HG03342 (cell line): Measurements from ENCODE around the gene GPATCH2.
"Not testable (repeated sequence)": the region's sequence is repeated elsewhere in the genome, so short reads cannot be mapped to it uniquely, and the experiment has no call there.

Source experiments
- ATAC-seq: cut with Tn5 transposase; IDR thresholded peaks from one replicate; pipeline ENCODE4 v1.9.1; 2021; ENCODE audit warnings: mild to moderate bottlenecking, moderate library complexity; ENCODE audit not compliant: unreplicated experiment

The GPATCH2 gene

DNA sequence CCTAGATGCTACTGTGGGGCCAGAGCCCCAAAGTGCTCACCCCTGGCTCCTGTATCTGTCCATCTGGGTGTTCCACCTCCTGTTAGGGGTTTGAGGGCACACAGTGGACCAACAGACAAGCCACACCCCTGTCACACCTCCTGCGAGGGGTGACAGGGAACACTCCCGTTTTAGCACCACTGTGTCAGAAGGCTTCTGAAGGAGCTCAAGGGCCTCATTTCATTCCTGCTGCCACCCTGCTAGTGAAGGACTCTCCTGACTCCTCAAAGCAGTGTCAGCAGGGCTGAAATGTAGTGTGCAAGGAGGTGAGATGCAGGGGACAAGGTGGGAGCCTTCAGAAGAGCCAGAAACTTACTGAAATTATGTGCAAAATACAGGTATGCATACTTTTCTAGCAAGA, 174.6 kb downstream of the GPATCH2 start:
- ATAC-seq, result no peak

DNA sequence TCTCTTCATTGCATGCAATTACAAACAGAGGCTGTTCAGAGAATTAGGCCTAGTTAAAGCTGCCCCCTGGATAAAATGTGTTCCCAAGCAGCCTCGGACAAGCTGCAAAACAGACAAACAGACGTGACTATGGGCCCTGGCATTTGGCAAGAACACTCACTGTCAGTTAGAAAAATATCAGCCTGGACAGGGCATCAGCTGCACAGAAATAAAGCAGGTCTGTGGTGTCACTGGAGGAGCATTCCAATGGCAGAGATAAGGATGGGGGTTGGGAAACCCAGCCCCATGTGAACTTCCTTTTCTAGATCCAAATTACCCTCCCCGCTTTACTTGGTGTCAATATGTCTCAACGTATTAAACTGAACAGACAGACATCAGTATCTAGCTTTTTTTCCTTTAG, 177.1 kb downstream of the GPATCH2 start:
- no peak for ATAC-seq

DNA sequence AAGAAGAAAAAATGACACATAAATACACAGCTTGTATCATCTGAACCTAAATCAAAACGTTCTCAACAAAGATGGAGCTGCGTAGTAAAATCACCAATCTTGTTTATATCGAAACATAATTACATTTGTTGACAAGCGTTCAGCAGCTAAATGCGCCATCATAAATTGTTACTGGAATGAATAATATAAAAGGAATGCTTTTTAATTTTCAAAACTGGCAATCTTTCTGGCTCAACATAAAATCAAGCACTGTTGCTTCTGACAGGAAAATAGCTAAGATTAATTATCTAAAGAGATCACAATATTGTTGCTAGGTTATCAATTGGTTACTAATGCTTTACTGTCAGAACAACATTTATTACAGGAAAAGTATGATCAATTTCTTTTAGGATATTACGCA, 181.5 kb downstream of the GPATCH2 start:
- ATAC-seq, result no peak

DNA sequence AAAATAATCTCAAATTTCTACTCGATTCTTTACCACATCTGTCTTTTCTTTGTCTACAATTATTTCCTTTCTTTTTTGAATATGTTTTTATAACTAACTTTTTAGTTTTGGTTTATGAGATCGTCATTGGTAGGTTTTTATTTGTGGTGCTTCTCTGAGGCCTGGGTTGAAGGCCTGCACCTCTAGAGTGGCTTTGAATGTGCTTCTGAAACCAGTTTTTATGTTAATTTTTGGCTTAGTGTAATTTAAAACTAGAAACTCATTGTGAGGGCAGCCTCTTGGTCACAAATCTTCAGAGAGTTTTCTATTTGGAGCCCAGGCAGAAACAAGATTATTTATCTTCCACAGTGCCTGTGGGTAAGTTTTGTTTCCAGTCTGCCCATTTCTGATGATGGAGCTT, 187.0 kb downstream of the GPATCH2 start:
- no peak for ATAC-seq

DNA sequence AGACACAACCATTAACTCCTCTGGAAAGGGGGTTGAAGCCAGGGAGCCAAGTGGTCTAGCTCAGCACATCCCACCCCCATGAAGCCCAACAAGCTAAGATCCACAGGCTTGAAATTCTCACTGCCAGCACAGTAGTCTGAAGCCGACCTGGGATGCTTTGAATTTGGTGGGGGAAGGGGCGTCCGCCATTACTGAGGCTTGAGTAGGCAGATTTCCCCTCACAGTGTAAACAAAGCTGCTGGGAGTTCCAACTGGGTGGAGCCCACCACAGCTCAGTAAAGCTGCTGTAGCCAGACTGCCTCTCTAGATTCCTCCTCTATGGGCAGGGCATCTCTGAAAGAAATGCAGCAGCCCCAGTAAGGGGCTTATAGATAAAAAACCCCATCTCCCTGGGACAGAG, 193.5 kb downstream of the GPATCH2 start:
- ATAC-seq, result no peak

DNA sequence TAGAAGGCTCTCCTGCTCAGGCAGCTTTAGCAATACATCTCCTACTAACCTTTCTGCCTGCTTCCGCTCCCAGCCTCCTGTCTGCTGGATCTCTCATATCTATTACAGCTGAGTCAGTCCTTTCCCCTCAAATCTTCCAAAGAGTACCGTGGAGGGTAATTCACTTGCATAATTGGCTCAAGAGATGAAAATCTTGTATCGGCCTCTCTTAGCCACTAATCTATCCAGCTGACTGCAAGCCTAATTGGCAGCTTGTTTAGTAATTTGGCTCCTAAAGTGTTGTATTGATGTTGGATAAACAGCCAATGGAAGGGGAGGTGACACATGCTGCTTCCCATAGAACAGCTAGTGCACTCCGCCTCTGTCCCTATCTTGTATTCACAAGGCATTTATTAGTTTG, 195.7 kb downstream of the GPATCH2 start:
- no peak for ATAC-seq

DNA sequence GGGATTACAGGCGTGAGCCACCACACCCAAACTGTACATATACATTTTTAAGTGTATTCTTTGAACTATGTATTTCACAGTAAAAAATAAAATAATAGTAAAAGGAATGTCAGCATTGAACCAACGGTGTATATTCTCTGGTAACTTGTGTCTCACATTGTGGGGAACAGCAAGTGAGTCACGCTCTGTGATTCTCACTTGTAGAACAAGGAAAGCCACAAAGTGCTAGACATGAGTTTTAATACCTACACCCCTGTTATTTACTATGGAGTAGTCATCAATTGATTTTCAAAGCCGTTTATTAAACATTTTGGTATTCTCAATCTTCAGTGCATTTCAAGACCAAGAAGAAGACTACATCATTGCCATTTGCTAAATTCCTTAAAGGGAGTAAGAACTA, 197.2 kb downstream of the GPATCH2 start:
- no peak for ATAC-seq

DNA sequence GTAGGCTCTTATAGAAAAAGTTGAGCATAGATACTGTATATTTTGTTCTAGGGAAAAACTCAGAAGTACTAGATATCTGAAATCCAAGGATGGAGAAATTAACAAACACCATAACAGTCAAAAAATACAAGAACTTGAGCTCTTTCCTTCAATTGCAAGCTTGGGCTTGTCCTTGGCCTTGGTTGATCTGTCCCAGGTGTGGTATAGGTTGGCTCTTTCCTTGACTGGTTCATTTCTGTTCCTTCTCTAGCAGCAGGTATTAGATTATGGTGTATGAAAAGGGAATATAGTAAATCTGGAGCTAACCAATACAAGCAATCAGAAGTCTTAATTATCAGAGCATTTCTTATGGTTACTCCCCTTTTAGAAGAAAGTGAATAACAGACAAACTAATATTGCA, 198.6 kb downstream of the GPATCH2 start:
- ATAC-seq, result no peak

DNA sequence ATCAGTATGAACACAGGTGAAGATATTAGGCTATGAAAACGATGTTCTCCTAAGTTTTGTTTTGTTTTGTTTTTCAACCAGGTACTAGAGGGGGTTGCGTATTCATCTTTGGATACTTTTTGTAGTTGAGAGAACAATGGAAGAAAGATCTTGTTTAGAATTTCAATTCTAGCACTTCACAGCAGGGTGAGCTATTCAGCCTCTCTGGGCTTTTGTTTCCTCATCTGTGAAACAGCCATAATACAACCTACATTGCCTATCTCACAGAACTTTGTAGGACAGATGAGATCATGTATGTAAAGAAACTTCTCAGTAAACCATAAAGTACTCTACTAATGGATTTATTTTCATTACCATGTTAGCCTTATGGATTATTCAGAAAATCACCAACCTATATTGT, 199.5 kb downstream of the GPATCH2 start:
- ATAC-seq, result no peak

DNA sequence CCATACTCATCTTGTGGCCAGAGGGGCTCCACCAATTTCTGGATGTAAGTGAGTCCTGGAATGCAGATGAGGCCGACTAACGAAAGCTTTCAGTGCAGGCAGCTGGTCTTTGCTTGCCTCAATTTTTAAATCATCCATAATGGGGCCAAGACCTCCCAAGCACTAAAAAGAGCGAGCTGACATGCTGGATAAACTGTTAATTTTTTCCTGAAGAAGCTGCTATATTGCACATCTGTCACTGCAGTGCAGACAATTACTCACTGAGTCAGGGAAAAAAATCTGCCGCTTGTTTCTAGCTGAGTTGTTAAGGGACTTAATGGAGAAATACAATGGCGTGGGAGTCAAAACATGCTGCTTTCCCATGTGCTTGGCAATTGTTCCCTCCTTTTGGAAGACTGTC, 205.5 kb downstream of the GPATCH2 start:
- ATAC-seq, result no peak

DNA sequence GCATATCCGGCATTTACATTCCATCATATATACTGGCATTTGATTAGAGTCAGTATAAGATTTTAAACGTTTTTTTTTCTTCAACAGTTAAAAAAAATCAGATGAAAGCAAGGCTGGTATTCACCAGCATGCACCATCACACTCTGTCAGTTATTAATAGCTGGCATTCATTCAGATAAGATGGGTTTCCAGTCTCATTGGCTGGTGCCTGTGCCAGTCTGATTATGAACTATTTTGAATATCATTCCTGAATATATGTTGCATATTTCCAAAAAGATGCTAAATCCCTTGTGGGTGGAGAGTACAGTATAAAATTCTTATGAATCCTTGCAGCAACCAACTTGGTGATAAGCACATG, 211.7 kb downstream of the GPATCH2 start:
- no peak for ATAC-seq

DNA sequence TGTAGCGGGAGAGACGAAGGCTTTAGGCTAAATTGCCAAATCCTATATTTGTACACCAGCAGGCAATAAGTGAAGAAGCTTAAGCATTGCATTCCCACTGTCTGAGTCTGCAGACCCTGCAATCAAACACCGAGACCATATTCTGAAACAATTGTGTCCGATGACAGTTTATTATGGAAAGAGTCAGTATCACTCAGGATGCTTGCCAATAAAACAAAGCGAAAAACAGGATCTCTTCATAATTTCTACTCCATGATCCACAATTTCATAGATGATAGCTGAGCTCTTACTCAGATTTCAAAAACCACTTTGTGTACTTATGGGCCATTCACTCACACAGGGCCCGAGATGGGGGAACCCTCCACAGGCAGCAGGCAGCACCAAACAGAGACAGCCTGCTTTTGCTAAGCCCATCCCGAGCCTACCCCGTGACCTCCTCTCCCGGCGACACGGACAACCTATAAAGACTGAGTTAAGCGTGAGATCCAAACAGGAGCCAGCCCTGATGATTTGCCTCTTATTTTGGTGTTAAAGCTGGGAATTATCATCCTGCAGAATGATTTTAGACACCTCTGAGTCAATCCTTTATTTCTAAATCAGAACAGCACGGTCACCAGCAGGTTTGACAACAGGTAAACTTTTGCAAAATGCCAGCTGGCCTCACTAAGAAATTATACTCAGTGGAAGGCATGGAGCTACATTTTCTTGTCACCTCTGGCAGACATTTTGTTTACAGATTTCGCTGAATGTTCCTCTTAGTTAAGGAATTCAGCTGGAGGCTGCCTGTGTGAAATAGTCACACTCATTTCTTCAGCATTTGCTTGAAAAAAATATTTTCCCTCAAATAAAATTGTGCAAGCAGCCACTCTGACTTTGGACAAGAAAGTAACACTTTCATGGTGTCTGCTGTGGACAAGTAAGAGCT, 212.4 kb downstream of the GPATCH2 start:
- no peak for ATAC-seq

DNA sequence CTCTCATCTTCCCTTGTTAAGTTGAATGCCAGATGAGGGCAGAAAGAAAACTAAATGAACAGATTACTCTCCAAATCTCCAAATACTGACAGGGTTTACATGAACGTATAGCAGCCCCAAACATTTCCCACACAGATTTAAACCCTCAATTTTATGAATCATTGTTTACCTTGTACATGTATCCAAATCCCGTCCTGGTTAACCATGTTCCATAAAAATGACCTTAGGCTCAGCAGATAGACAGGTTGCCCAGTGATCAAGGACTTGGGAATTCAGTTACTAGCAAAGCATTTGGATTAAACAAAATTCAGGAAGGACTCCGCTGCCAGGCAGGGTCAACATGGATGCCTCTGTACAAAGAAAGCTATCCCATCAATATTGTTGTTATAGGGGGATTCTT, 213.5 kb downstream of the GPATCH2 start:
- no peak for ATAC-seq

DNA sequence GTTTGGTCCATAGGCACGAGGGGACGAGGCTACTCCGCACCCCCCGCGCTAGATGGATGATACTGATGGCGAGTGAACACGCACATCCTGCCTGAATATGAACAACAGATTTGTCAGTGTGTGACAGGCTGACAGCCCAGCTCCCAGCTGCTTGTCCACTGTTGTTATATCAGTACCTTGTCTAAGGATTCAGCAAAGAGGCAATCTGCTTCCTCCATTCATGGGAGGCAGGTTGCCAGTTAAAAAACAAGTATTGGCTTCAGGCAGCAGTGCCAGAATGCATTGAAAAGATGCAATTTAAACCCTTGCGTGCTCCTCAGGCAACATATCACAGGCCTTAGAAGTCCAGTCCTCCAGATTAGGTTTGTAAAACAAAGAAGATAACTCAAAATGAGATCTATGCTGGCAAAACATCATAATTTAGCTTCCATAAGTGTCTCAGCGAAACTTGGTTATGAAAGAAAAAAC, 223.3 kb downstream of the GPATCH2 start:
- ATAC-seq, result no peak

DNA sequence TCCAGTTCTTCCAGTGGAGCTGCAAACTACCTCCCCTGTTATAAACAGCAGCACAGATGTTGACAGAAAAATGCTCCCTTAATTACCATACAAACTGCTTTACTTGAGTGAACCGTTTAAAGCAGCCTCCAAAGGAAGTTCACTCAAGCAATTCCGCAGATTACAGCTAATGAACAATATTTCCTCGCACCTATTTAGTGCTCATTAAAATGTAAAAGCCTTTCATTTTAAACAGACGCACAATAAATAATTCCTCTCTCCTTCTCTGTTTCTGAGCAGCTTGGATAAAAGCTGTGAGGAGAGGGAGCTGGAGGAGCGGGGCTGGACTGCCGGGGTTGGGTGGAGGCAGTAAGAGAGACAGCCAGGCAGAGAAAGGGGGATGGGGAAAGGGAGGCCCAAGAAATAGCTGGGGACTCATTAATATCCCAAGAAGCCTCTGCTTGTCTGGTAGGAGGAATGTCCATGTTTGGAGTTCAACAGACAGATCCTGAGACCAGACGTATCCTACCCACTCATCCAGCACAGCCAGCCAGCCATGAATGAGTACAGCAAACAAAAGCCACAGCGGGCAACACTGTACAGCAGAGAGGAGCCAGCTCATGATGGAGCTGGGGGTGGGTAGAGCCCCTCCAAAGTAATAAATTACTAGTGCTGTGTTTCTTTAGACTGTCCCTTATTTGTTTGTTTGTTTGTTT, 227.7 kb downstream of the GPATCH2 start:
- ATAC-seq, result no peak

DNA sequence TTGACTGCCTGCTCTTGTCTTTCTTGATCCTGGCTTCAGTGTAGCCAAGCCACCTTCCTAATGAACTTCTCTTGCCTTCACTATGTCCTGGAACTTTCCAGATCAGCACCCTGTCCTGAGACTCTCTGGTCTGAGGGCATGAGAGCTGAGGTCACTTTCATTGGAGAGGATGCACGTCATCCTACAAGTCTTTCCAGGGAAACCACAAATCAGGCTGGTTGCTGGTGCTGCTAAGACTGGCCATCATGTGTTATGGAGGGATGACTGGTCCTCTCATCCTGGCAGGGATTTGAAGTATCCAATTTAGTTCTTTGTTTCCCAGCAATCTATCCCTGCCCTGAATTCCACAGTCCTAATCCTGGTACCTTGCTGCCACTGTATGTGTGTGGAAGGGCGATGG, 228.6 kb downstream of the GPATCH2 start:
- no peak for ATAC-seq

DNA sequence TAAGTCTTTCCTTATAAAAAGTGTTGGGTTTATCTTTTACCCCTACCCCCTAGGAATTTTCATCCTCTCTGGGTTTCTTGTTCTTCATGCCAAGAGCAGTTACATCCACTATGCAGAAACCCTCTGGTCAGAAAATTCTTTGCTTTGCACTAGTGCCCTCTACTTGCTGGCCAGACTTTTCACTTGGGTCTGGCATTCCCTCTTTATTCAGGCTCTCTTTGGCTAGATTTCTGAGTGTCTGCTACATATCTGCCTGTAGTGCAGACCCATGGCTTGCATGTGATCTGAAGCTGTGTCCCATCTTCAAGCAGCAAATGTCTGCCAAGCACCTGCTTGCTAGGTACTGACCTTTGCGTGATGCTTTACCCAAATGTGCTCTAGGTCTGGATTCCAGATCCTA, 237.0 kb downstream of the GPATCH2 start:
- ATAC-seq, result no peak

DNA sequence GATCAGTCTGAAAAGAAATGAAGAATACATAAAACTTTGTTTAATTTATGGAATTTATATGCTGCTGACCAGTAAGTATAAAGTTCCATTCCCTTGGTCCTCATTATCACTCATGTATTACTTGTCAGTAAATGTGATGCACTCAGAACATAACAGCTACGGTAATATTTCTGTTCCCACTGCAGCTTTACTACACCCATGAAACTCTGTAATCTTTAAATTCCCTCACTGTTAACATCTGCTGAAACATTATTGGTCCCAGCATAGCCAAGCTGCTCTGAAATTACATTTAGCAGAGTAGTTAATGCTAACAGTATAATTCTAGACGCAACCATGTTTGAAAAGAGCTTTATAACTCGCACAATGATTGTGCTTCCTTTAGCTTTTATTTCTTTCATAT, 238.4 kb downstream of the GPATCH2 start:
- ATAC-seq, result no peak

DNA sequence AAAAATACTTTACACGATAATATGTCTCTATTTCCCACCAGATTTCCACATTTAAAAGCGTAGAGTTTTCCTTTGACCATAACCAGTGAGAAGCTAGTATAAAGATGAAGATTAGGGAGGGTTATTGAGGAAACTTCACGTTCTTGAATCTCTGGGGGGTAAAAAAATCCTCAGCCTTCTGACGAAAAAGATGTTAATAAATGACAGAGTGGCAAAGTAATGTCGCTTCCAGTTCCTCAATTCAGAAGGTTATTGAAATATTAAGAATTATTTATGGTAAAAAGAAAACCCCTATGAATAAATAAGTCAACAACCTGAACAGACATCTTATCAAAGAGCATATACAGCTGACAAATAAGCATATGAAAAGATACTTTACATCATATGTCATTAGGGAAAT, 241.0 kb downstream of the GPATCH2 start:
- ATAC-seq, result no peak

DNA sequence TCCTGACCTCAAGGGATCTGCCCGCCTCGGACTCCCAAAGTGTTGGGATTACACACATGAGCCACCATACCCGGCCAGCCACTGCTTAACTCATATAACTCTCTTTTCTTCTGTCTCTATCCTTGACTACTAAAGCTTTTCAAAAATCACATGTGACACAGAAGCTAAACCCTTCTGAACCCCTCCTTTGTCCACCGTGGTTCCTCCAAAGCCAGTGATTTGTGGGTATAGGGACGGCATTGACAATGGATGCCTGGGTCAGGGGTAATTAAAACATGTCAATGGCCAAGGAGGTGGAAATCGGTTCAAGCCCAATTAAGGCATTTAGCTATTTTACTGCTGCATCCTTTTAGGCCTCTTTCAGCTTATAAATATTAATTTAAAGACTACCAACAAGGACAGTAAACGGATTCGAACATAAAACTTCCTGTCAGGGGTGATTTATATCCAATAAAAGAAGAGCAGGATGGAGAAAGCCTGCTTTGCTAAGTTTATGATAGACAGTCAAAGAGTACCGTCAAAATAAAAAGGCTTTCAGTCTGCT, 242.3 kb downstream of the GPATCH2 start:
- no peak for ATAC-seq

DNA sequence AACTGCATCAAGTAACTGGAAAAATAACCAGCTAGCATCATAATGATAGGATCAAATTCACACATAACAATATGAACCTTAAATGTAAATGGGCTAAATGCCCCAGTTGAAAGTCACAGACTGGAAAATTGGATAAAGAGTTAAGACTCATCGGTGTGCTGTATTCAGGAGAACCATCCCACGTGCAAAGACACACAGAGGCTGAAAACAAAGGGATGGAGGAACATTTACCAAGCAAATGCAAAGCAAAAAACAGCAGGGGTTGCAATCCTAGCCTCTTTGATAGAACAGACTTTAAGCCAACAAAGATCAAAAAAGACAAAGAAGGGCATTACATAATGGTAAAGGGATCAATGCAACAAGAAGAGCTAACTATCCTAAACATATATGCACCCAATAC, 249.1 kb downstream of the GPATCH2 start:
- ATAC-seq, result not testable (repeated sequence)

DNA sequence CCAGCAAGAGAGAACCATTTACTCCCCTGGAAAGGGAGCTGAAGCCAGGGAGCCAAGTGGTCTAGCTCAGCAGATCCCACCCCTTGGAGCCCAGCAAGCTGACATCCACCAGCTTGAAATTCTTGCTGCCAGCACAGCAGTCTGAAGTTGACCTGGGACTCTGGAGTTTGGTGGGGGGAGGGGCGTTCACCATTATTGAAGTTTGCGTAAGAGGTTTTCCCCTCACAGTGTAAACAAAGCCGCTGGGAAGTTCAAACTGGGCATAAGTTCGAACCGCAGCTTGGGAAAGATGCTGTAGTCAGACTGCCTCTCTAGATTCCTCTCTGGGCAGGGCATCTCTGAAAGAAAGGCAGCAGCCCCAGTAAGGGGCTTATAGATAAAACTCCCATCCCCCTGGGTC, 251.1 kb downstream of the GPATCH2 start:
- ATAC-seq, result not testable (repeated sequence)
